PC-9 (cell line): ENCODE measurements around the gene ATP2B2.

Source experiments
- CTCF ChIP-seq: fragments of 200-600 bp; sonication (generic); conservative IDR thresholded peaks from 2 replicates; pipeline ENCODE4 v1.6.1; 2017; ENCODE audit warnings: mixed run types, antibody characterized with exemption, mild to moderate bottlenecking, moderate library complexity
- EZH2 ChIP-seq: fragments of 200-600 bp; sonication (generic); IDR thresholded peaks from 2 replicates; pipeline ENCODE4 v1.8.0; 2017; ENCODE audit warnings: antibody characterized with exemption, low read depth

GRCh38 chr3:10454907-10455544, 50.4 kb downstream of the ATP2B2 start:
- TF ChIP-seq CTCF (no peak), EZH2 (no peak)
